HG03139 (cell line): Measurements from ENCODE around the gene TTC21B.
"Not testable (repeated sequence)": the region's sequence is repeated elsewhere in the genome, so short reads cannot be mapped to it uniquely, and the experiment has no call there.

Experiments used
- ATAC-seq: cut with Tn5 transposase; IDR thresholded peaks from one replicate; pipeline ENCODE4 v1.9.1; 2021; ENCODE audit not compliant: unreplicated experiment

TTC21B gene

DNA sequence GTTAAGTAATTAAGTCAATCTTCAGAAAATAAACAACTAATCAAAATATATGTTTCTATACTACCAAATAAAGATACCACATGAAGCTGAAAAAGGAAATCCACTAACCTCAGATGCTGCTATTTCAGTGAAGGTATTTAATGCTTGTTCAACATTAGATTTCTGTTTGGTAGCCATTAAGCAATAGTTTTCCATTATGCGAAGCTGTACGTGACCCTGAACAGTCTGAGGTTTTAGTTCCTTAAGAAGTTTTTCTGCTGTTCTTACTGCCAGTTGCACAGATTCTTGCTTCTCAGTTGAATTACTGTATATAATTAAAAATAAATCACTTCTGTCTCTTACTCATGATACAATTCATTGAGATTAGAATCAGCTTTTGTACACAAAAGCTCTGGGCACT is 65.4 kb downstream of the TTC21B start:
- no peak for ATAC-seq

DNA sequence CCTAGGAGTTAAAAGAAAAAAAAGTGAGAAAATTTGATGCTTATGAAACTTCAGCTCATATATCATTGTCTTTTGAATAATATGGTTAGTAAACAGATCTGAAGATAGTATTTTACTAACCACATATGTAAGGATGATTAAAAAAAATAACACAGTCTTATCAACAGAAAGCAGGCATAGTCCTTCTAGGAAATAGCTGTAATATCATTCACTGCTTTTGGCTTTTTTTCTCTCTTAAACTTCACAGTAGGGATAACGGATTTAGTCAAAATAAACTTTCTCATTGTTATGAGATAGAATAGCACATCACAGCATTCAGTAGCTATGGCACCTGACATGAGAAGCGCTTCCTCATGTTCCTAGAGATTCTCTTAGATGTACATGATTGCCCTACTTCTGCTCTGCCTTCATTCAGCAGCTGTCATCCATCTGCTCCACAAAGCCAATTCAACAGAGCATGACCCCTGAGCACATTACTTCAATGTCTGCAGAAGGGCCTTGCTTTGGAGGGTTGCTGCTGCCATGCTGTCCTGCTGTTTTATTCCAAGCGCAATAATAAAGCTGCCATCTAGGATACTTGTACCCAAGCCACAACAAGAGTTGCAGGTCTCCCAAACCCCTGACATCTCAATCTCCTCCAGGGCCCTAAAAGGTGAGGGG is 67.0 kb downstream of the TTC21B start:
- no peak for ATAC-seq

DNA sequence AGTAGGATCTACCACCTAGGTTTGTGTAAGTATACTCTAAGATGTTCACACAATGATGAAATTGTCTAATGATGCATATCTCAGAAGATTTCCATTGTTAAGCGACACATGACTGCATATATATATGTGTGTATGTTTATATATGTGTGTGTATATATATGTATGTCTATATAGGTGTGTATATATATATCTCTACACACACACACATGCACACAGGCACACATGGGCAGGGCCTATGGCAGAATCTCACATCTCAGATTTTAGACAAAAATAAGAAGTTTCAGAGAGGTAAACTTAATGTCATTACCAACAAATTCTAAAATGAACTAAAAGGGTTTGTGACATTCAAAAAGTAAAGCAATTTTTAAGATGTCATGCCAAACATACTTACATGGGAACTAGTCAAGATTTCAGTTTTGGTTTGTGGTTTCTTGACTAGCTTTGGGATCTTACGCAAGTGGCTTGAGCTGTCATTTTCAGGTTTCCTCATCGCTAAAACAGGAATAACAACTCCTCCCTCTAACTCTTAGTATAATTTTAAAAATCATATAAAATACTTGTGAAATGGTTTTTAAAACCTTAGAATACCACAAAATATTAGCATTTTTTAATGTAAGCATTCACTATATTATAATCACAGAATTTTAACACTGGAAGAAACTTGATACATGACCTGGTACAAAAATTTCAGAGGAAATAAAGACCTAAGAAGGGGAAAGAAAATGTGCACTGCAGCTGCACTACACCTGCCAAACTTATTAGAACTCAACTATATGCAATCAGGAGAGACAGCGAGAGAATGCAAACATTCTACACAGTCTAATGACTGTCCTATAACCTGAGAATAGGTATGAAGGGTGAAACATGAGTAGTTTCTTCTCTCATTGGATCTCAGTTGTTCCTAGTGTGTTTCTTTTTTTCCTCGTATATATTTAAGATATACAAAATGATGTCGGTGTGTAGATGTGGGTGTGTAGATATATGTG is 75.7 kb downstream of the TTC21B start:
- ATAC-seq = no peak

DNA sequence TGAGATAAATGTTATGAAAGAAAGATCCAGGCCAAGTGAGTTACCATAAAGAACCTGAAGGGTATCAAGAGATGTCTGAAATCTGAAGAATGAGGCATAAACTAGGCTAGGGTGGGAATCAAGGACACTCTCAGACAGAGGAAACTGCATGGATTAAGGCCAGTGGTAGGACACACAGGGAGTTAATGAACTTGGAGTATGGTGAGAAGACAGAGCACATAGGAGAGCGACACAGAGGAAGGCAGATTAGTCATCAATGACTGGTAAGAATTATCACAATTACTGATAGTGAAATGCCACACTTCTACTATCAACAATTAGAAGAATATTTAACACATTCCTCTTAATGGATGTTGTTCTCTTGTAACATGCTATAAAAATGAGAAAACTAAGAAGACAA is 76.9 kb downstream of the TTC21B start:
- no peak for ATAC-seq

DNA sequence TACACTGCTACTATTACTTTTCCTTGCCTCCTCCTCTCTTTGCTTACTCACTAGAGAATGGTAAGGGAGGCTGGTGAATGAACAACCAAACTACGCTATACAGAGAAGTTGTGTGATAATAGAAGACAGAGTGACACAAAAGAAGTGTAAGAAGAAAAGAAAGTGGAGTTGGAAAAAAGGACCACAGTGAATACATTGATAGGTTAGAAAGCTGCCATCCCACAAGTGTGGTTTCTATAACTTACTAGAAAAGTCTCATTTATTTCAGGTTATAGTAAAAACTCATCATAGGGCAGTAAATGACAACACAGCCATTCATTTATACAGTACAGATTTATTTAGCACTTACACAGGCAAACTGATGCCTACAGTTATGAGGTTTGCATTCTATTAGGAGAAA is 77.3 kb downstream of the TTC21B start:
- no peak for ATAC-seq

DNA sequence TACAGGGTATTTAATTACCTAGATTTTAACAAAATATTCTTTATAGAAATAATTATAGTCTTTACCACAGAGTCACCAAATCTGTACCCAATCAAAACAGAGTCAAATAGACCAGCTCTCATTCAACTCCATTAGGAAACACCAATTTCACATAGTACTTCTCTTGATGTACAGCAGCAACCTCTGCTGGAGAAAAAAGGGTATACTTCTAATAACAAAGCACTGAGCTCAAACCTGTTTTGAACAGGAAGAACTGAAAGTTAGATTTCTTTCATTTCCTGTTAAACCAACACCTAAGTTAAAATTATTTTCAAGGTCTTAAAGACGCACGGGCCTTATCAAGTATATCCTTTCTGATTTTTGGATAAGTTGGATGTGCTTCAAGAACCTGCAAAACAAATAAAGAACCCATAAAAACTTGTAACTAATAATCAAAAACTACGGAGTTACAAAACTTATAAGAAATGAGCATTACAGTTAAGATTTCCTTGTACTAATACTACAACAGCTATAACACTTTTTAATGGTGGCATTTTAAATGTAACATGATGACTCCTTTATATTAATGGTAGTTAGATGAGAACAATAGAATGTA is 79.0 kb downstream of the TTC21B start:
- ATAC-seq = peak; percentile 91

DNA sequence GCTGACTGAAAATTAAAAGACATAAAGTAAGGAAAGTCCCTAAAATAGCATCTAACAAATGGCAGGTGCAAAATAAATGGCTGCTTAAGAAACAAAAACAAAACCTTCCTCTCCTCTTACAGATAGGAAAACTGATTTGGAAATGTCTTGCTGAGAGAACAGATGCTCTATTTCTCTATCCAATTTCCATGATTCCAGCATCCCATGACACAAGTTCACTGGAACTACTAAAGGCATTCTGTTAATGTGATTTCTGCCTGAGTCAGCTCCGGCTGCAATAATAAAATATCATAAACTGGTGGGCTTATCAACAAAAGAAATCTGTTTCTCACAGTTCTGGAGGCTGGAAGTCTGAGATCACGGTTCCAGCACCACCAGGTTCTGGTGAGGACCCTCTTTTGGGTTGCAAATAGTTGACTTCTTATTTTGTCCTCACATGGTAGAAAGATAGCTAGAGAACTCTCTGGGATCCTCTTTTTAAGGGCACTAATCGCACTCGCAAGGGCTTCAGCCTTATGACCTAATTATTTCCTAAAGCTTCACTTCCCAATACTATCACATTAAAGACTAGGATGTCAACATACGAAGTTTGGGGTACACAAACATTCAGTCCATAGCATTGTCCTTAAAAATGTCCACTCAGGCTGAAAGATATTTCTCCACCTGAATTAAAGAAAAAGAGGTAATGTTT is 81.3 kb downstream of the TTC21B start:
- no peak for ATAC-seq

DNA sequence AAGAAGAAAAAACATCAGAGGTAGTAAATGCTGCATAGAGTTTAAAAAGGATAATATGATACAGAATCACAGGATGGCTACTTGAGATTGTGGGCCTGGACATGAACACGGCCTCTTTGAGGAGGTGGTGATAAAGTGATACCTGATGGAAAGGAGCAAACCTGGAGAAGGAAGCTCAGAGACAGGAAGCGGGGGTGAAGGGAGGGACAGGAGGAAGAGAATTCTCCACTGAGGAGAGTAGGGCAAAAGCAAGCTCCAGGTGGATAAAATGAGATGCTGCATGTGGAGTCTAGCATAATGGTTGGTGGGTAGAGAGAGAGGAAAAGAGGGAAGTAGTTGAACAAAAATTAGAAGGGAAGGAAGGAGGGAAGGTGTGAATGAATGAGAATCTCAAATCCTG is 82.6 kb downstream of the TTC21B start:
- ATAC-seq = no peak

DNA sequence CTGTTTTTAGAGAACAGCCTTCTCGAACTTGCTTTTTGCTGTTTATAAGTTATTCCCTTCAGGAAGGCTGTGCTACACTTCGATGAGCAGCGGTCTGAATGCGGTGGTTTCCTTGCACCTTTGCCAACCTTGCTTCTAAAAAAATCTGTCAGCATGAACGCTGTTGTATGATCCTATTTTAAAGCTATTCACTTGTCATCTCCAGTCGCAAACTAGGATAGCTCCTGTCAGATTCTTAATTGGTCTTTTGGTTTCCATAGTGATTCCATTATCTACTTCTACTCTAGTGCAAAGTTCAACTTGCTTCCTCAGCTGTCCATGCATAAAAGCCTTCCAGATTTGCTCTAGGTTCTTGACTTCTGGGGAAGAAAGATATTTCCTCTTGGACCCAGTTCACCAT is 83.2 kb downstream of the TTC21B start:
- no peak for ATAC-seq

DNA sequence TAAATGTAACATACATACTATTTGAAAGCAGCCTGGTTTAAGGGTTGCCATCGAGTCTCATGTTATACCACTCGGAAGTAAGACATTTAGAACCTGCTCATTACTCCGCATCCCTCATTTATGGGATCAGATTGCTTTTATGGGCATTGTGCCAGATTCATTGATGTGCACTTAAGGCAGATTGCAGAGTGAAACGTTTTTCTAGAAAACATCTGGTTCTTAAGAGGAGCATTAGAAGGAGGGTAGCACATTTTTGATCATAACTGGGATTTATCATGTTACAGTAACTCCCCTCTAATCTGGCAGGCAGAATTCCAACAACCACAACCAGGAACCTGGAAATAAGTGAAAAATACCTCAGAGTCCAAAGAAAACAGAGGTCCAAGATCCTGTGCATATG is 85.4 kb downstream of the TTC21B start:
- ATAC-seq = no peak

DNA sequence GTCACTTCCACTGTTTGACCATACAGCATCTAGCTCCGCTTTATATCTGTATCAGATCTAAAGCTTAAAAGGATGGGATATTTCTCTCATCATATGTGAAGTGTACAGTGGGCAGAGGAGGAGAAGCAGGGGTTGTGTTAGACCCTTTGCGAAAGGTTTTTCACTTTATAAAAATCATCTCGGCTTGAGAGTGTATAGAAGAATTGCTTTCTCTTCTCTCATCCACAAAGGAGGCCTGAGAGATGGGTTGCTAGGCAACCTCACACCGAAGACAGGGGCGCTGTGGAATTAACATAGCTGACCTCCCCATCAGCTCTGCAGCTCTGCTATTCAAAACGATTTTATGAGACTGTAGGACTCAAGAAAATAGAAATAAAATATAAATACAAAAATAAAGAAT is 89.3 kb downstream of the TTC21B start:
- ATAC-seq = no peak

DNA sequence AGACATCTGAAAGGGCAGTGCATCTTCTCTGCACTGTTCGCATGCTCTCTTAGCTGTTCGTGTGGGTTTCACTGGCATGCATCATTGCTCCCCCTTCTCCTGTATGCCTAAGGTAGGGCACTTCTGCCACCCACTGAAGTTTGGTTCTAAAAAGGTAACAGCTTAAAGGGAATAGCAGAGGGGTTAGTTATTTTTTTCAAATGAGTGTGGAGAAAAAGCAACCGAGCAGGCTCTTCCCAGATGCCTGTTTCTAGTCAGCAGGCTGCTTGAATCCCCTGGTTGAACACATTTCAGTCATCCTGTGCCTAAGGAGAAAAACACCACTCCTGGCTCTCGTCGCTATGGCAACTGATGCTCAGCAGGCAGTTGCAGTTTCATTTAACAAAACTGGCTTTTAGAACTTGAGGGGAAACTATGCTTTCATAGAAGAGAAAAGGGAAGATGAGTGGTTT is 89.7 kb downstream of the TTC21B start:
- no peak for ATAC-seq

DNA sequence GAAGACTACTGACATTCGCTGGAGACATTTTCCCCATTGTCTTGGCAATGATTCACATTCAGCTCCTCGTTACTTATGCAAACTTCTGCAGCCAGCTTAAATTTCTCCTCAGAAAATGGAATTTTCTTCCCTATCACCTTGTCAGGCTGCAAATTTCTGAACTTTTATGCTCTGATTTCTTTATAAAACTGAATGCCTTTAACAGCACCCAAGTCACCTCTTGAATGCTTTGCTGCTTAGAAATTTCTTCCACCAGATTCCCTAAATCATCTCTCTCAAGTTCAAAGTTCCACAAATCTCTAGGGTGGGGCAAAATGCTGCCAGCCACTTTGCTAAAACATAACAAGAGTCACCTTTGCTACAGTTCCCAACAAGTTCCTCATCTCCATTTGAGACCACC is 92.5 kb downstream of the TTC21B start:
- ATAC-seq = not testable (repeated sequence)

DNA sequence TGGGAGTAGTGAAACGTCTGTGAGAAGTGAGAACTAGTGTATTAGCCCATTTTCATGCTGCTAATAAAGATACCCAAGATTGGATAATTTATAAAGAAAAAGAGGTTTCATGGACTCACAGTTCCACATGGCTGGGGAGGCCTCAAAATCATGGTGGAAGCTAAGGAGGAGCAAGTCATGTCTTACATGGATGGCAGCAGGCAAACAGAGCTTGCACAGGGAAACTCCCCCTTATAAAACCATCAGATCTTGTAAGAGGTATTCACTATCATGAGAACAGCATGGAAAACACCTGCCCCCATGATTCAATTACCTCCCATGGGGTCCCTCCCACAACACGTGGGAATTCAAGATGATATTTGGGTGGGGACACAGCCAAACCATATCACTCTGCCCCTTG is 93.9 kb downstream of the TTC21B start:
- not testable (repeated sequence) for ATAC-seq

DNA sequence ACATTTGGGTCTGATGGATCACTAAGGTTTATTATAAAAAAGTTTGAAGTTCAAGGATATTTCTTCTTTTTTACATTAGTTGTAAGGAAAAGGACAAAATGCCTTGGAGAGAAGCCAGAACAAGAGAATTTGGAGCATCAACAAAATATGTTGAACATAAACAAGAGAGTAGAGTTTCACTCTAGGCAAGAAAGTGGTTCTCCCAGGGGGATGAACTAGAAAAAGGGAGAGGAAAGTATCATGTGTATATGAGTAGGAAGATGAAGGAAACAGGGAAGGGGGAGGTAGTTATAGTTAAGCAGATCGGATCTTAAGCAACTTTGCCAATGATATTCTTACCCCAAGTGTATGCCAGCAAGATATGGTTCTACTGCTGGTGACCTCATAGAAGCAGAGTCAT is 95.7 kb downstream of the TTC21B start:
- no peak for ATAC-seq

DNA sequence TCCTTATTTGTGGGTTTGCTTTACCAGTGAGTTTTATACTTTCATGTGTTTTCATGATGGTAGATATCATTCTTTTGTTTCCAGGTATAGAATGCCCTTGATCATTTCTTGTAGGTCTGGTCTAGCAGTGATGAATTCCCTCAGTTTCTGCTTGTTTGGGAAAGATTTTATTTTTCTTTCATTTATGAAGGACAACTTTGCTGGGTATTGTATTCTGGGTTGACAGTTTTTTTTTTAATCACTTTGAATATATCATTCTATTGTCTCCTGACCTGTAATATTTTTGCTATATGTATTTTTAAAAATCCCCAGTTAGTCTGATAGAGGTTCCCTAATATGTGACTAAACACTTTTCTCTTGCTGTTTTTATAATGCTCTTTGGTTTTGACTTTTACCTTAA is 101.2 kb downstream of the TTC21B start:
- no peak for ATAC-seq

DNA sequence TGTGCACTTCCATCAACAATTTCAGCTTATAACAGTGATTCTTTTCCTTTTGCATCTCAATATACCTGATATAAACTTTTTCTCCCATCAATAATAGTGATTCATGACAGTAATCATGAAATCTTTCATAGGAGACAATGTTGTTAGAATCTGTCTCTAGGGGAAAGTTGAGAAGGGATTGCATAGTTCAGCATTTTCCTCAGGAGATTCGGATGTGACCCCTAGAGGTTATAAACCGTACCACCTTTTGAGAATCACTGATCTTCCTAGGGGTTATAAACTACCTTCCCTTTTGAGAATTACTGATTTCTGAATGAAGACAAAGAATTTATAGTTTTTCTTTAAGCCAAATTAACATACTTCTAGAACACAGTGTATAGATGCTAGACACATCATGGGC is 106.6 kb downstream of the TTC21B start:
- ATAC-seq = no peak

DNA sequence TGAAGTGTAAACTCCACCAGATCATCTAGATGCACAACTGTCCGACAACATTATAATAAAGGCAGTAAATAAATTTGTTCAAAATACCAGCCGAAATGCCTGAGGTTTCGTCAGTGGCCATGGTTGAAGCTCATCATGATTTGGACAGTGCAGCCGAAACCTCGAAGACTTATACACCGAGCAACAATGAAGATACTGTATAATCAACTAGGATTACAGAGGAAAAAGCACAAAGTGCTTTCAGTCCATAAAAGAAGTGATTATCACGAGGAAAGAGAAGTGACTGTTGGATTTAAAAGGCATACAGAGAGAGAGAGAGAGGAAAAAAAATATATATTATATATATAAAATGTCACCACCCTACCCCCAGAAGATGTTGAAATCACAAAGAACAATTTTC is 107.5 kb downstream of the TTC21B start:
- no peak for ATAC-seq

DNA sequence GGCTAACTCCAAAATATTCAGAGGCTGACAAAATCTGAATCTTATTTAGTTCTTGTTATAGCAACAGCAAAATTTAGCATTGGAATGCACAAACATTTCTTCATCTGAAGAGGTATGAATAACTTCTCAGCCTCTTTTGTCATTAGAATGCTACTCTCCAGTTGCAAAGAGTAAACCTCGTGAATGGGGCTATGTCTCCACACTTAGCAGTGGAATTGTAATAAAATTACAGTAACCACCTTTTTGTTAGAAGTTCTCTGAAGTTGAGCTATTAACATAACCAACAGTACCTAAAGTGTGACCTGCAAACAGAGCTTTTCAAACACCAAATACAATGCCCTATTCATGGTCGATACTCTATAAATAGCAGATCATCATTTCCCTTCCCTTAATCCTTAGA is 109.4 kb downstream of the TTC21B start:
- no peak for ATAC-seq

DNA sequence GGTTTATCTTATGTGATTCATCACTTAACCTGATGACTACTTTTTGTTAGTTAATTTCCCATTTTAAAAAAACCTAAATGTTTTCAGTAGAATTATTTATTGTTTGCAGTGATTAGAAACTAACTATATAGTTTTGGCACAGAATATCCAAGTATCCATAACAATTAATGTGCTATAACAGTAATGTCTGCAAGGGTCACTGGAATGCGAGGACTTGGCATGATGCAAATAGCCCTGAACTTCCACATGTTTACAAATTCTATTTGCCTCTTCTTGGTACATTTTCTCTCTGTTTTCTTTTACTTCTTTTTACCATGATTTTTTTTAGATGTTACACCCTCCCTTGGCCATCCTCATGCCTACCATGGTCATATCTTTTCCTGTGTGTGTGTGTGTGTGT is 110.2 kb downstream of the TTC21B start:
- ATAC-seq = no peak

DNA sequence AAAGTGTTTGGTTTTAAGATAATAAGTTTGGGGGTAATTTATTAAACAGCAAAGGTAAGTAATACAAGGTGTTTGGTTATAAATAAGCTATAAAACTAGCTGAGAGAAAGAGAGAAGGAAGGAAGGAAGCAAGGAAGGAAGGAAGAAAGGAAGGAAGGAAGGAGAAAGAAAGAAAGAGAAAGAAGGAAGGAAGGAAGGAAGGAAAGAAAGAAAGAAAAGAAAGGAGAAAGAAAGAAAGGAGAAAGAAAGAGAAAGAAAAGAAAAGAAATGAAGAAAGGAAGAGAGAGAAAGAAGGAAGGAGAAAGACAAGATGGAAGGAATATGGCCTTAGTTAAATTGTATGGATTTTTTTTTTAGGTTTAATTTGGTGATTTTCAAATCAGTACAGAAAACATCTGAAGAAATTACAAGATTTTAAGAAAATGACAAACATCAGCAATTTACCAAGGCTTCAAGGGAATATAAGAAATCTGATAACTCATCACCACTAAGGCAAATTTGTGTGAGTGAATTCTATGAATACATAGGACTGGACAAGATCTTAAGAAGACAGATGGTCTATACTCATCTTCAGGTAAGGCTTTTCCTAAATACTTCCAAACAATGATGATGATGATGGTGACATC is 113.1 kb downstream of the TTC21B start:
- ATAC-seq = no peak
